PC-9 (cell line): Measurements from ENCODE around the gene CTAG1B.

ENCODE experiments used
- CTCF ChIP-seq: fragments of 200-600 bp; sonication (generic); conservative IDR thresholded peaks from 2 replicates; pipeline ENCODE4 v1.6.1; 2017; ENCODE audit warnings: mixed run types, antibody characterized with exemption, mild to moderate bottlenecking, moderate library complexity
- EZH2 ChIP-seq: fragments of 200-600 bp; sonication (generic); IDR thresholded peaks from 2 replicates; pipeline ENCODE4 v1.8.0; 2017; ENCODE audit warnings: antibody characterized with exemption, low read depth

- no peak for TF ChIP-seq EZH2
- no peak for TF ChIP-seq CTCF
These were observed 16.2 kb downstream of the CTAG1B start for GRCh38 chrX:154602766-154603437.
